Measurements from ENCODE around the gene HTR7. TPM values are rescaled to one million over a fixed set of nuclear protein-coding genes. Genes with fewer than 3 reads are reported as not detected.

HTR7 gene
- polyA plus RNA-seq, 1 donor, result 2.2 TPM

DNA sequence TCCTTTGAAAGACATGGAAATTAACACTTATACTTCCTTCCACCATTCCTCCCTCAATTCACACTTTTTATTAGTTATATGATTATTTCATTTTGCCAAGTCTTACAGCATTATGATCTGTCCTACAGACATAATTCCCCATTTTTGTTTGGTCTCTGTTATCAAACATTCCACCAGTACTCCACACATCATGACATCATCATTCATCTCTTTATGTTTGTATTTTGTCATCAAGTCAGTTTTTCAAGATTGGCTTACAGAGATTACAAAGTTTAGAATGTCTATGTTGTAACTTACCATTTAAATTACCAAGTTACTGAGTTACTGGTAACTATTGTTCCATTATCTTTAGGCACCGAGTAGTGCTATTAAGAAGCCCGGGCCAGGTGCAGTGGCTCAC is 150.2 kb downstream of the HTR7 start:
- no peak overlapping the region for H3K27ac ChIP-seq (ENCODE audit: low read length)
- no peaks in the 10 kb centered on the region for H3K27me3 ChIP-seq (ENCODE audit: control insufficient read depth, insufficient read depth, low read length)
- WGBS (ENCODE audit: insufficient coverage, low lambda C conversion rate), result no CpG with 5 or more reads among the region's 2 CpGs
- no peak overlapping the region for H3K4me3 ChIP-seq (ENCODE audit: low read length)
- H3K9me3 ChIP-seq (ENCODE audit: control insufficient read depth, low read depth, low read length), result no peaks in the 10 kb centered on the region
- H3K36me3 ChIP-seq (ENCODE audit: control insufficient read depth, insufficient read depth, low read length), result no peaks in the 10 kb centered on the region
- no peak for DNase-seq
- no peaks in the 10 kb centered on the region for H3K4me1 ChIP-seq (ENCODE audit: control insufficient read depth, insufficient read depth, low read length)

- H3K4me3 ChIP-seq (ENCODE audit: low read length), result no peak overlapping the region
- H3K36me3 ChIP-seq (ENCODE audit: control insufficient read depth, insufficient read depth, low read length), result no peaks in the 10 kb centered on the region
These were observed 156.4 kb downstream of the HTR7 start for GRCh38 chr10:90701428-90701827.

GRCh38 chr10:90695915-90696676 is 161.7 kb downstream of the HTR7 start:
- no peaks in the 10 kb centered on the region for H3K27me3 ChIP-seq (ENCODE audit: control insufficient read depth, insufficient read depth, low read length)
- H3K36me3 ChIP-seq (ENCODE audit: control insufficient read depth, insufficient read depth, low read length), result no peaks in the 10 kb centered on the region
- no peak for DNase-seq
- no peak overlapping the region for H3K27ac ChIP-seq (ENCODE audit: low read length)
- H3K9me3 ChIP-seq (ENCODE audit: control insufficient read depth, low read depth, low read length), result no peaks in the 10 kb centered on the region
- no peaks in the 10 kb centered on the region for H3K4me1 ChIP-seq (ENCODE audit: control insufficient read depth, insufficient read depth, low read length)
- no peak overlapping the region for H3K4me3 ChIP-seq (ENCODE audit: low read length)
- WGBS (ENCODE audit: insufficient coverage, low lambda C conversion rate), result no CpG with 5 or more reads among the region's 6 CpGs

More at GRCh38 chr10:90701428-90701827, 156.4 kb downstream of the HTR7 start:
- DNase-seq, result no peak
- H3K9me3 ChIP-seq (ENCODE audit: control insufficient read depth, low read depth, low read length), result no peaks in the 10 kb centered on the region
- no peaks in the 10 kb centered on the region for H3K27me3 ChIP-seq (ENCODE audit: control insufficient read depth, insufficient read depth, low read length)
- no peak overlapping the region for H3K27ac ChIP-seq (ENCODE audit: low read length)
- H3K4me1 ChIP-seq (ENCODE audit: control insufficient read depth, insufficient read depth, low read length), result no peaks in the 10 kb centered on the region

Other genes with a start within 250 kb of the HTR7 start
- 36.2 TPM for gene RPP30, start 13.9 kb upstream of the HTR7 start, polyA plus RNA-seq
- 0.06 TPM for gene ANKRD1, start 63.0 kb upstream of the HTR7 start, polyA plus RNA-seq